ENCODE measurements around the gene PRRC2A.
A peak's percentile ranks its signal among the peaks of the same experiment; 100 is the strongest.

DNA sequence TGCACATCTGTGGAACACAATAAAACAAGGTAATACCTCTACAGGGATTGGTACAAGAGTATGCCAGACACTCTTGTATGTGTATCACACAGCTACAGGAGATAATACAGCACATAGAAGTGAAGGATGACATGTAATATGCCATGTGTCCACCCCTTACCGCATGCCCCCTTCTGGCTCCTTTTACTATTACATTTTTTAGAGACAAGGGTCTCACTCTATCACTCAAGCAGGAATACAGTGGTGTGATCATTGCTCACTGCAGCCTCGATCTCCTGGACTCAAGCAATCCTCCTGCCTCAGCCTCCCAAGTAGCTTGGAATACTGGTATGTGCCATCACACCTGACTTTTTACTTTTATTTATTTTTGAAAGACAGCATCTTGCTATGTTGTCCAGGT lies 23.5 kb upstream of the PRRC2A start:
- TF ChIP-seq POLR2A (IDR thresholded peaks at IDR 0.05; ENCODE audit: low read depth) (no peak), EP300 (IDR thresholded peaks at IDR 0.05) (no peak), POLR2AphosphoS5 (IDR thresholded peaks at IDR 0.05) (no peak)
- TF ChIP-seq, protein P1, sequence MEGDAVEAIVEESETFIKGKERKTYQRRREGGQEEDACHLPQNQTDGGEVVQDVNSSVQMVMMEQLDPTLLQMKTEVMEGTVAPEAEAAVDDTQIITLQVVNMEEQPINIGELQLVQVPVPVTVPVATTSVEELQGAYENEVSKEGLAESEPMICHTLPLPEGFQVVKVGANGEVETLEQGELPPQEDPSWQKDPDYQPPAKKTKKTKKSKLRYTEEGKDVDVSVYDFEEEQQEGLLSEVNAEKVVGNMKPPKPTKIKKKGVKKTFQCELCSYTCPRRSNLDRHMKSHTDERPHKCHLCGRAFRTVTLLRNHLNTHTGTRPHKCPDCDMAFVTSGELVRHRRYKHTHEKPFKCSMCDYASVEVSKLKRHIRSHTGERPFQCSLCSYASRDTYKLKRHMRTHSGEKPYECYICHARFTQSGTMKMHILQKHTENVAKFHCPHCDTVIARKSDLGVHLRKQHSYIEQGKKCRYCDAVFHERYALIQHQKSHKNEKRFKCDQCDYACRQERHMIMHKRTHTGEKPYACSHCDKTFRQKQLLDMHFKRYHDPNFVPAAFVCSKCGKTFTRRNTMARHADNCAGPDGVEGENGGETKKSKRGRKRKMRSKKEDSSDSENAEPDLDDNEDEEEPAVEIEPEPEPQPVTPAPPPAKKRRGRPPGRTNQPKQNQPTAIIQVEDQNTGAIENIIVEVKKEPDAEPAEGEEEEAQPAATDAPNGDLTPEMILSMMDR (IDR thresholded peaks at IDR 0.05) = peak in 2 of 3 experiments; percentile 20 to 23

All from esophagus muscularis mucosa (tissue), 4 donors.